ENCODE results near the gene GALNT2. TPM values are rescaled to one million over a fixed set of nuclear protein-coding genes. Genes with fewer than 3 reads are reported as not detected.
A peak's percentile ranks its signal among the peaks of the same experiment; 100 is the strongest.

GALNT2 gene
- total and polyA plus RNA-seq, 10 of the 15 experiments (the other 5 are each of a cell fraction or from before 2014, with no cell fraction given) = 0.52 to 27.7 (median 16.3) TPM

DNA sequence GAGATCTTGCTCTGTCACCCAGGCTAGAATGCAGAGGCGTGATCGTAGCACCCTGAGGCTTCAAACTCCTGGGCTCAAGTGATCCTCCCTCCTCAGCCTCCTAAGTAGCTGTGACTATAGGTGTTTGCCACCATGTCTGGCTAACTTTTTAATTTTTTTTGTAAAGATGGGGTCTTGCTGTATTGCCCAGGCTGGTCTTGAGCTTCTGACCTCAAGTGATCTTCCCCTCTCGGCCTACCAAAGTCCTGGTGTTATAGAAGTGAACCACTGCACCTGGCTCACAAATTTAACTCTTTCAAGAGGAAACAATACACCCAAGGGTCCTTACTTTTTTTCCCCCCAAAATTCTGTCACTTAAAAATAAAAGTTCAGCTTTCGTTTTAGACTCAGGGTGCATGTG is 62.3 kb downstream of the GALNT2 start (continued):
- TF ChIP-seq, protein P1, sequence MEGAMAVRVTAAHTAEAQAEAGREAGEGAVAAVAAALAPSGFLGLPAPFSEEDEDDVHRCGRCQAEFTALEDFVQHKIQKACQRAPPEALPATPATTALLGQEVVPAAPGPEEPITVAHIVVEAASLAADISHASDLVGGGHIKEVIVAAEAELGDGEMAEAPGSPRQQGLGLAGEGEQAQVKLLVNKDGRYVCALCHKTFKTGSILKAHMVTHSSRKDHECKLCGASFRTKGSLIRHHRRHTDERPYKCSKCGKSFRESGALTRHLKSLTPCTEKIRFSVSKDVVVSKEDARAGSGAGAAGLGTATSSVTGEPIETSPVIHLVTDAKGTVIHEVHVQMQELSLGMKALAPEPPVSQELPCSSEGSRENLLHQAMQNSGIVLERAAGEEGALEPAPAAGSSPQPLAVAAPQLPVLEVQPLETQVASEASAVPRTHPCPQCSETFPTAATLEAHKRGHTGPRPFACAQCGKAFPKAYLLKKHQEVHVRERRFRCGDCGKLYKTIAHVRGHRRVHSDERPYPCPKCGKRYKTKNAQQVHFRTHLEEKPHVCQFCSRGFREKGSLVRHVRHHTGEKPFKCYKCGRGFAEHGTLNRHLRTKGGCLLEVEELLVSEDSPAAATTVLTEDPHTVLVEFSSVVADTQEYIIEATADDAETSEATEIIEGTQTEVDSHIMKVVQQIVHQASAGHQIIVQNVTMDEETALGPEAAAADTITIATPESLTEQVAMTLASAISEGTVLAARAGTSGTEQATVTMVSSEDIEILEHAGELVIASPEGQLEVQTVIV (IDR thresholded peaks at IDR 0.05; ENCODE audit: borderline replicate concordance, partially characterized antibody) = no peak

DNA sequence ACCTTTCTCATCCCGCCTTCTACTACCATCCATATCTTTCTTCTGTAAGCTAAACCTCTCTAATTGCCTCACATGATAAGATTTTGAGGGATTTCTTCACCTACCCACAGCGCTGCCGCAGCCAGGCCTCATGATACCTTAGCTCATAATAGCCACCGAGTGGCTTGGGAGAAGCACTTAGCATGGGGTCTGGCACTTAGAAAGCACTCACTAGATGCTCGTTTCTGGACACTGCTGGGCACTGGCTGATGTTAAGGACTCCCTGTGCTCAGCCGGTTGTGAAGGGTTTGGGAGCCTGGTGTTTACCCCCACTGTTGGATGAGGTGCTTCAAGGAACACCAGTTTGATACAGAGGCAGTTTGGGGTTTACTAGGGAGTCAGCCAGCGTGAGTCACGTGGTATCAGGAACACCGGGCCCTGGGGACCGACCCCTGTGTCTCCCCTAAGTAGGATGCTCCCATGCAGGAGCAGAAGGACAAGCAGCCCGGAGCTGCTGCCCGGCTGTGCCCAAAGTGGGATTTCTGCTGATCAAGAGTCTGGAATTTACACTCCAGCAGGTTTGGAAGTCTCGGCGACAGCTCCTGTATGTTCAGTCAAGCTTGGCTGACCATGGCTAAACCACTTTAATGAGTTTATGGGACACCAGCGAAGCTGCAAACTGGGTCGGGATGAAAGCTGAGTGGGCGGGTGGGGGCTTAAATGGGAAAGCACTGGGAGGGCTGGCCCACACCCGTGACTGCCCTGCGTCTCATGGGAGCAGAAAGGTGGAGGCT is 63.3 kb downstream of the GALNT2 start:
- POLR2A ChIA-PET = interaction anchor here (0.5 kb wide), 1 partner anchor 11 kb away, joined by 5 read pairs; no protein-coding TSS in a partner anchor
- in situ Hi-C loops (cut with MboI) (no loop called here), intact Hi-C loops (cut with micrococcal nuclease; ENCODE audit: unreplicated experiment) (no loop called here)
- 0 out of 2 replicates have a peak, but pooled peaks have one; percentile 15 for TF ChIP-seq PAX5 (IDR thresholded peaks at IDR 0.05; ENCODE audit: borderline replicate concordance, low read depth, low read length)
- TF ChIP-seq EED (IDR thresholded peaks at IDR 0.05; ENCODE audit: low read depth) = no peak
- H3K79me2 ChIP-seq (ENCODE audit: control insufficient read depth, insufficient read depth, low read length) = peaks cover 16% of the 10 kb centered on the region
- no peak overlapping the region for H3K9ac ChIP-seq (ENCODE audit: control insufficient read depth, insufficient read depth, low read length)
- FAIRE-seq (no peak), ATAC-seq (no peak), DNase-seq (ENCODE audit: low read depth, low spot score) (no peak)
- BruUV-seq (replicated peaks) = no TSS peak
- no peak overlapping the region for H2AFZ ChIP-seq (ENCODE audit: control insufficient read depth, low read depth, low read length)
- H3K4me1 ChIP-seq (ENCODE audit: control insufficient read depth, insufficient read depth, low read length) = peaks cover 16% of the 10 kb centered on the region
- SMC1A ChIA-PET (ENCODE audit: uncharacterized antibody, unreplicated experiment) = interaction anchor here (0.8 to 2.1 kb wide), 6 partner anchors 9 to 39 kb away, joined by 3 to 5 read pairs (median 4); no protein-coding TSS in a partner anchor
- CTCF ChIA-PET = interaction anchor here (0.7 to 3.1 kb wide), 5 partner anchors 7 to 37 kb away, joined by 3 to 10 read pairs (median 3); no protein-coding TSS in a partner anchor
- 91% methylated on average over 19 of the region's 19 CpGs for WGBS (ENCODE audit: insufficient coverage, insufficient replicate concordance, low lambda C conversion rate, missing lambda C conversion rate)
- RAD21 ChIA-PET (ENCODE audit: unreplicated experiment) = interaction anchor here (2.0 kb wide), 1 partner anchor 16 kb away, joined by 5 read pairs; no protein-coding TSS in a partner anchor
- H3K27ac ChIP-seq (ENCODE audit: control insufficient read depth, insufficient read depth) = no peak overlapping the region
- no peak overlapping the region for H3K4me2 ChIP-seq (ENCODE audit: control insufficient read depth, insufficient read depth)
- H3K4me3 ChIP-seq = no peak overlapping the region
- no peaks in the 10 kb centered on the region; a peak in 2 of 4 replicates for H3K36me3 ChIP-seq (ENCODE audit: control insufficient read depth in 2 of 2, insufficient read depth in 2 of 2, low read length in 1 of 2)
- no peaks in the 10 kb centered on the region; the same call in 1 of the 2 replicates for H4K20me1 ChIP-seq (ENCODE audit: control insufficient read depth, insufficient read depth)
- H3K27me3 ChIP-seq (replicated peaks in 1 of 2; ENCODE audit: control insufficient read depth in 2 of 2, insufficient read depth in 2 of 2, low read length in 1 of 2) = no peaks in the 10 kb centered on the region
- H3K9me3 ChIP-seq (replicated peaks; ENCODE audit: control insufficient read depth, insufficient read depth, low read length) = no peaks in the 10 kb centered on the region
